MCF 10A (cell line): ENCODE data around the gene HSDL2. TPM values are rescaled to one million over a fixed set of nuclear protein-coding genes. Genes with fewer than 3 reads are reported as not detected.
"Not testable (repeated sequence)": the region's sequence is repeated elsewhere in the genome, so short reads cannot be mapped to it uniquely, and the experiment has no call there.

Experiments used
- BruUV-seq: library from RNA; stranded (reverse); fragments of 400-500 nt; replicated peaks from 2 replicates; lab custom pipeline; 2021; lab: Mats Ljungman, UMichigan
- CTCF ChIA-PET: fragments of 300-600 bp; sonication (Branson Sonifier 250); formaldehyde crosslinking; extraction: SDS; loops from one replicate; lab custom pipeline; 2021; ENCODE audit warnings: antibody characterized with exemption, inconsistent platforms; lab: Yijun Ruan, JAX
- POLR2A ChIA-PET: fragments of 300-600, 350-650 bp; sonication (Branson Sonifier 250); formaldehyde crosslinking; extraction: SDS; loops from one replicate; lab custom pipeline; 2020; ENCODE audit warnings: antibody characterized with exemption, inconsistent platforms; lab: Yijun Ruan, JAX
- DNase-seq: peaks from one replicate; pipeline ENCODE4 v3.0.0-alpha.2; 2018; ENCODE audit not compliant: unreplicated experiment
- H3K27ac Mint-ChIP-seq: one replicate; pipeline ENCODE4 v1.8.0; 2022; ENCODE audit warnings: mild to moderate bottlenecking, low read depth, mixed read lengths; ENCODE audit not compliant: unreplicated experiment
- H3K27me3 Mint-ChIP-seq: one replicate; pipeline ENCODE4 v1.8.0; 2022; ENCODE audit warnings: mixed read lengths; ENCODE audit not compliant: insufficient read depth, unreplicated experiment
- H3K36me3 Mint-ChIP-seq: one replicate; pipeline ENCODE4 v1.8.0; 2022; ENCODE audit warnings: mild to moderate bottlenecking, moderate library complexity, mixed read lengths; ENCODE audit not compliant: insufficient read depth, unreplicated experiment
- H3K4me1 Mint-ChIP-seq: one replicate; pipeline ENCODE4 v1.8.0; 2022; ENCODE audit warnings: mixed read lengths; ENCODE audit not compliant: insufficient read depth, unreplicated experiment
- H3K4me3 Mint-ChIP-seq: one replicate; pipeline ENCODE4 v1.8.0; 2022; ENCODE audit warnings: mild to moderate bottlenecking, moderate library complexity, mixed read lengths; ENCODE audit not compliant: unreplicated experiment
- H3K9me3 Mint-ChIP-seq: one replicate; pipeline ENCODE4 v1.8.0; 2022; ENCODE audit warnings: mixed read lengths; ENCODE audit not compliant: unreplicated experiment
- CTCF ChIP-seq: fragments of 200-600 bp; IDR thresholded peaks from one replicate; pipeline ENCODE4 v1.8.0; 2022; ENCODE audit warnings: antibody characterized with exemption, mild to moderate bottlenecking; ENCODE audit not compliant: unreplicated experiment
- intact Hi-C: fragments of 100-400 bp; cut with micrococcal nuclease; formaldehyde crosslinking; loops from 2 replicates; pipeline ENCODE4 v1.14.1; 2022
- total RNA-seq: library from RNA; stranded (reverse); gene quantifications from 2 replicates; pipeline ENCODE4 v1.2.3, GENCODE V29; 2022

Gene HSDL2
- total RNA-seq, 1 experiment from 2014 or later: 26.7 TPM

DNA sequence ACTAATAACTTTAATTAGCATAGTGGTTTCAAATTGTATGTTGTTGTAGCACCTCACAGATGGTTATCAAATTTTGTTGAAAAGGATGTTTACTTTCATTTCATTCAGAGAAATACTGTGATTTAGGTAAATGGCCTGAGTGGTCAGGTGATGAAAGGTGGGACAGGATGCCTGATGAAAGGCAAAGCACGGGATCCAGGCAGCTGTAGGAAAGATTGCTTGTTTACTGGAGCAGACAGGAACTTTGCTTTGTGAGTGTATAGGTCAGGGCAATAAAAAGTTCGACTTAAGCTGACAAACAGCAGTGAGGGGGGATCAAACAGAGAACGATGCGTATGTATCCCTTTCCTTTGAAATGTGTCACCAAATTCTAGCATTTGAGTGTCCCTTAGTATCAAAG lies 125.7 kb downstream of the HSDL2 start:
- no peak for DNase-seq
- intact Hi-C loops: no loop called here
- no peak overlapping the region for H3K4me3 Mint-ChIP-seq
- no peaks in the 10 kb centered on the region for H3K9me3 Mint-ChIP-seq
- ChIA-PET CTCF (interaction anchor here (1.0 kb wide), 1 partner anchor 15 kb away, joined by 3 read pairs; no protein-coding TSS in a partner anchor), POLR2A (no interaction called here)
- no peaks in the 10 kb centered on the region for H3K36me3 Mint-ChIP-seq
- BruUV-seq: no TSS peak
- no peak for TF ChIP-seq CTCF
- no peaks in the 10 kb centered on the region for H3K27me3 Mint-ChIP-seq
- H3K4me1 Mint-ChIP-seq: no peaks in the 10 kb centered on the region
- H3K27ac Mint-ChIP-seq: no peak overlapping the region

- POLR2A ChIA-PET: interaction anchor here (1.5 kb wide), 1 partner anchor 11 kb away, joined by 6 read pairs; no protein-coding TSS in a partner anchor
These were observed 126.7 kb downstream of the HSDL2 start for GRCh38 chr9:112506571-112506970.

DNA sequence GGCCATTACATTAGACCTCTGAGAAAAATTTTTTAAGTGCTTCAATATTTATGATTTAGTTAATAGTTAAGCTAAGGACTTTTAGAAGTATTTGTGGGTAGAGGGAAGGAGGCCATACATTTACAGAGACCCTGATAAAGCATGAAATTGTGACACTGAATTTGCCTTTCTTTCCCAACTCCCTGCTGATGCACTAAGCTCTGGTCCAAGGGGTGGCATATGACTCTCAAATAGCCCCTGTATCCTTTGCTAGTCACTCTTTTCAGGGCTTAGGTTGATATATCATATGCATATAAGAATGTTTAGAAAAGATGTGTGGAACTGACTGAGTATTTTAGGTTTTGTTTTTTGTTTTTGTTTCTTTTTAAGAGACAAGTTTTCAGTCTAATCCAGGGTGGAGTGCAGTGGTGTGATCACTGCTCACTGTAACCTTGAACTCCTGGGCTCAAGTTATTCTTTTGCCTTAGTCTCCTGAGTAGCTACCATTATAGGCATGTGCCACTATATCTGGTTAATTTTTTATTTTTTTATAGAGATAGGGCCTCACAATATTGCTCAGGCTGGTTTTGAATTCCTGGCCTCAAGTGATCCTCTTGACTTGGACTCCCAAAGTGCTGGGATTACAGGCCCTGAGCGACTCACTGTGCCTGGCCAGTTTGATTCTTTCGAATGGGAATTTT lies 127.2 kb downstream of the HSDL2 start:
- no TSS peak for BruUV-seq
- POLR2A ChIA-PET: interaction anchor here (1.5 kb wide), 1 partner anchor 11 kb away, joined by 6 read pairs; no protein-coding TSS in a partner anchor
- CTCF ChIA-PET: interaction anchor here (0.7 kb wide), 1 partner anchor 36 kb away, joined by 3 read pairs; no protein-coding TSS in a partner anchor
- H3K36me3 Mint-ChIP-seq: no peaks in the 10 kb centered on the region
- no peak for TF ChIP-seq CTCF
- no peak overlapping the region for H3K27ac Mint-ChIP-seq
- no peaks in the 10 kb centered on the region for H3K4me1 Mint-ChIP-seq
- intact Hi-C loops: no loop called here
- H3K27me3 Mint-ChIP-seq: no peaks in the 10 kb centered on the region
- no peak overlapping the region for H3K4me3 Mint-ChIP-seq
- H3K9me3 Mint-ChIP-seq: no peaks in the 10 kb centered on the region
- no peak for DNase-seq

More at GRCh38 chr9:112506571-112506970, 126.7 kb downstream of the HSDL2 start:
- H3K9me3 Mint-ChIP-seq: no peaks in the 10 kb centered on the region
- no peak for DNase-seq
- no peaks in the 10 kb centered on the region for H3K36me3 Mint-ChIP-seq
- intact Hi-C loops: no loop called here
- no peak overlapping the region for H3K4me3 Mint-ChIP-seq
- no peak overlapping the region for H3K27ac Mint-ChIP-seq
- H3K27me3 Mint-ChIP-seq: no peaks in the 10 kb centered on the region
- no TSS peak for BruUV-seq
- CTCF ChIA-PET: no interaction called here
- no peak for TF ChIP-seq CTCF
- H3K4me1 Mint-ChIP-seq: no peaks in the 10 kb centered on the region

GRCh38 chr9:112508377-112508776 lies 128.5 kb downstream of the HSDL2 start:
- CTCF ChIA-PET: interaction anchor here (1.2 kb wide), 1 partner anchor 14 kb away, joined by 5 read pairs; no protein-coding TSS in a partner anchor
- no peaks in the 10 kb centered on the region for H3K9me3 Mint-ChIP-seq
- H3K27ac Mint-ChIP-seq: no peak overlapping the region
- no peaks in the 10 kb centered on the region for H3K4me1 Mint-ChIP-seq
- H3K27me3 Mint-ChIP-seq: no peaks in the 10 kb centered on the region
- H3K36me3 Mint-ChIP-seq: no peaks in the 10 kb centered on the region
- intact Hi-C loops: no loop called here
- TF ChIP-seq CTCF: no peak
- POLR2A ChIA-PET: interaction anchor here (0.6 to 0.7 kb wide), 2 partner anchors 36 to 133 kb away, joined by 3 read pairs; no protein-coding TSS in a partner anchor
- no peak overlapping the region for H3K4me3 Mint-ChIP-seq
- no TSS peak for BruUV-seq
- no peak for DNase-seq

- BruUV-seq, intact Hi-C loops, POLR2A ChIA-PET, CTCF ChIA-PET, H3K4me3 Mint-ChIP-seq, H3K4me1 Mint-ChIP-seq, H3K36me3 Mint-ChIP-seq, H3K27ac Mint-ChIP-seq, H3K27me3 Mint-ChIP-seq, DNase-seq, H3K9me3 Mint-ChIP-seq: not testable (repeated sequence)
These were observed 132.5 kb downstream of the HSDL2 start for GRCh38 chr9:112512377-112512776.
